ENCODE data around the gene PCBP1. TPM values are rescaled to one million over a fixed set of nuclear protein-coding genes. Genes with fewer than 3 reads are reported as not detected.
"Not testable (repeated sequence)": the region's sequence is repeated elsewhere in the genome, so short reads cannot be mapped to it uniquely, and the experiment has no call there.

The PCBP1 gene
- total RNA-seq, 1 experiment from 2014 or later = 46.7 TPM

- no peak for DNase-seq (ENCODE audit: low read depth)
Measured at GRCh38 chr2:70080610-70081200, 6.6 kb upstream of the PCBP1 start.

- DNase-seq (ENCODE audit: low read depth) = no peak
Measured at GRCh38 chr2:70081221-70081620, 6.1 kb upstream of the PCBP1 start.

DNA sequence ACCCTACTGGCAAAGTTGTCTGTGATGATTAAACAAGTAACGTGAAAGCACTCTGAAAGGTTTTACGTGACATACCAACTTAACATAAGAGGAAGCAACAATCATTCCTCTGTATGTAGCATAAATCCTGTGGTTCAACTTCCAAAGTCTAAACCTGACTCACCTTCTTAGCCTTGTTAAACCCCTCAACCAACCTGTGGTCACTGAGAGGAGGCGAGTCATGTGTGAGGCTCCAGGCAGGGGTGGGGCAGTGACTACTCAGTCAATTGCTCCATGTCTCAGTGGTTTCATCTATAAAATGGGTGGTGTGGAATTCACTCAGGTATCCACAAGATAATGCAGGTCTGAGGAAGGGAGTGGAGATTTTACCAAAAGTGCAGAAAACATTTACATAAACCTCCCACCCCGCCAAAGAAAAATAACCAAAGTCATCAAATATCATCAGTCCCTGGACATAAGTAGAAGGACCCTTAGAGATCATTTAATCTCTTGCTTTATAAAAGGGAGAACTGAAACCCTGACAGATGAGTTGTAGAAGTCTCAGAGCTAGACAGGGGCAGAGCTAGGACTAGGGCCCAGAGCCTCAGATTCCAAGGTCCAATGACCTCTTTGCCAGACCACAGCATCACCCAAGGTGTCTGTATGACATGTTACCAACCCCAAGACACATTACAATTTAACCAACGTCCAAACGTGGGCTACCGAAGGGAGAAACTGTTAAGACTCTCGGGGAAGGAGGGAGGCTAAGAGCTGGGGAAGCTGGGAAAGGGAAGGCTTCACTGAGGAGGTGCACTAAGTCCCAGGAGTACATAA is 3.7 kb upstream of the PCBP1 start:
- peak; percentile 66 for DNase-seq (ENCODE audit: low read depth)

- DNase-seq (ENCODE audit: low read depth) = no peak
Measured at GRCh38 chr2:70084973-70085710, 2.1 kb upstream of the PCBP1 start.

DNA sequence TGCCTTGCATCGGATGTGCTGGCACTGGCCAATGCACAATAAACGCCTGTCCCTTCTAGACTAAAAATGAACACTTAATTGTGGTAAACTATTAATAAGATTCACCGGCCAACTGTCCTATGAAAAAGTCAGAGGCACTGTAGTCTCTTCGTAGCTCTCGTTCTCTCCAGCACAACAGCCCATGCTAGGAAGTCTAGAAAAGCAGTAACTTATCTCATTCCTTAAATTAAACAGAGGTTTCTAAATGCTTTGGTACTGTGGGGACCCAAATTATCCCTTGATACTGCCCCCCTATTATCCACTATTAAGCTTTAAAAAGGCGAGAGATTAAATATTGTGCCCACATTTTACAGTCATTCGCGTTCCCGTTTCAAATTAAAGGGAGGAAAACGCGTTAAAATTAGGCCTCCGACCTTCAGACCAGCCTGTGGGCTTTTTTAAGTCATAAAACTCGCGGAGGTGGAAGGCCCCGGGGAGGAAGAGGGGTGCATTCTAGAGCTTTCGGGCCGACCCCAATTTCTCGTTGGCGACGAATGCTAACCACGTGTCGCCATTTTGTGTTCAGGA is 1.5 kb upstream of the PCBP1 start:
- DNase-seq (ENCODE audit: low read depth) = peak; percentile 28

GRCh38 chr2:70086278-70086837 is 919 bp upstream of the PCBP1 start:
- peak; percentile 84 for DNase-seq (ENCODE audit: low read depth)

DNA sequence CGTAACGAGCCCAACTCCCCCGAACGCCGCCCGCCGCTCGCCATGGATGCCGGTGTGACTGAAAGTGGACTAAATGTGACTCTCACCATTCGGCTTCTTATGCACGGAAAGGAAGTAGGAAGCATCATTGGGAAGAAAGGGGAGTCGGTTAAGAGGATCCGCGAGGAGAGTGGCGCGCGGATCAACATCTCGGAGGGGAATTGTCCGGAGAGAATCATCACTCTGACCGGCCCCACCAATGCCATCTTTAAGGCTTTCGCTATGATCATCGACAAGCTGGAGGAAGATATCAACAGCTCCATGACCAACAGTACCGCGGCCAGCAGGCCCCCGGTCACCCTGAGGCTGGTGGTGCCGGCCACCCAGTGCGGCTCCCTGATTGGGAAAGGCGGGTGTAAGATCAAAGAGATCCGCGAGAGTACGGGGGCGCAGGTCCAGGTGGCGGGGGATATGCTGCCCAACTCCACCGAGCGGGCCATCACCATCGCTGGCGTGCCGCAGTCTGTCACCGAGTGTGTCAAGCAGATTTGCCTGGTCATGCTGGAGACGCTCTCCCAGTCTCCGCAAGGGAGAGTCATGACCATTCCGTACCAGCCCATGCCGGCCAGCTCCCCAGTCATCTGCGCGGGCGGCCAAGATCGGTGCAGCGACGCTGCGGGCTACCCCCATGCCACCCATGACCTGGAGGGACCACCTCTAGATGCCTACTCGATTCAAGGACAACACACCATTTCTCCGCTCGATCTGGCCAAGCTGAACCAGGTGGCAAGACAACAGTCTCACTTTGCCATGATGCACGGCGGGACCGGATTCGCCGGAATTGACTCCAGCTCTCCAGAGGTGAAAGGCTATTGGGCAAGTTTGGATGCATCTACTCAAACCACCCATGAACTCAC is 673 bp downstream of the PCBP1 start:
- DNase-seq (ENCODE audit: low read depth) = peak; percentile 60

GRCh38 chr2:70088598-70089219 is 1.4 kb downstream of the PCBP1 start:
- no peak for DNase-seq (ENCODE audit: low read depth)

- DNase-seq (ENCODE audit: low read depth) = peak; percentile 25
Measured at GRCh38 chr2:70089220-70089982, 2.1 kb downstream of the PCBP1 start.

DNA sequence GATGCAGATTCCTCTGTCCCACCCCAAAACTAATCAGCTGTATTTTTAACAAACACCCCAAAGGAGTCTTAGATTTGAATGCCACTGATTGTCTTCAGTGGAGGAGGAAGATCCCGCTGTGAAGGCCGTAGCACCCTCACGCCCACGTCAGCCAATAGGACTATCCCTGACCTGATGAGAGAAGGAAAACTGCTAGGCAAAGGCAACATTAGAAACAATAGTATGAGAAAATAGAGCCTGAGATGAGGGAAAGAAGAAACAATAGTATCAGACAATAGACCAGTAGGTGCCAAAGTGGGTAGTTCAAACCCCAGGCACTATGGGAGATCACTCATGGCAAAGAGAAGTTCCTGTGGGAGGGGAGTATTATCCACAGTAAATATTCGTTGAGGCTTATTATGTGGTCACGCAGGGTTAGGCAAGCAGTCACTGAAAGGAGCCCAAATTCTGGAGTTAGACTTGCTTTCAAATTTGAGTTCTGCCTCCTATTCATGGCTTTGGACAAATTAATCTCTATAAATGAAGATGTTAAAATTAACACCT is 2.8 kb downstream of the PCBP1 start:
- no peak for DNase-seq (ENCODE audit: low read depth)

GRCh38 chr2:70090706-70091334 is 3.5 kb downstream of the PCBP1 start:
- no peak for DNase-seq (ENCODE audit: low read depth)

GRCh38 chr2:70091364-70091763 is 4.1 kb downstream of the PCBP1 start:
- no peak for DNase-seq (ENCODE audit: low read depth)

- DNase-seq (ENCODE audit: low read depth) = no peak
Measured at GRCh38 chr2:70091816-70092215, 4.5 kb downstream of the PCBP1 start.

DNA sequence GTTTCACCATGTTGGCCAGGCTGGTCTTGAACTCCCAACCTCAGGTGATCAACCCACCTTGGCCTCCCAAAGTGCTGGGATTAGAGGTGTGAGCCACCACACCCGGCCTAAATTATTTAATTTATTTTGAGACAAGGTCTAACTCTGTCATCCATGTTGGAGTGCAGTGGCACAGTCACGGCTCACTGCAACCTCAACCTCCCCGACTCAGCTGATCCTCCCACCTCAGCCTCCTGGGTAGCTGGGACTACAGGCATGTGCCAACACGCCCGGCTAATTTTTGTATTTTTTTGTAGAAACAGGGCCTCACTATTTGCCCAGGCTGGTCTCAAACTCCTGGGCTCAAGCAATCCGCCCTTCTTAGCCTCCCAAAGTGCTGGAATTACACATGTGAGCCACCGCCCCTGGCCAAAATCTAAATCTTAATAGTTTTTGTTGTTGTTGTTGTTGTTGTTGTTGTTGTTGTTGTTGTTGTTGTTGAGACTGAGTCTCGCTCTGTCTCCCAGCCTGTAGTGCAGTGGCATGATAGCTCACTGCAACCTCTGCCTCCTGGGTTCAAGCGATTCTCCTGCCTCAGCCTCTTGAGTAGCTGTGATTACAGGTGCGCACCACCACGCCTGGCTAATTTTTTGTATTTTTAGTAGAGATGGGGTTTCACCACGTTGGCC is 5.4 kb downstream of the PCBP1 start:
- not testable (repeated sequence) for DNase-seq (ENCODE audit: low read depth)

- DNase-seq (ENCODE audit: low read depth) = no peak
Measured at GRCh38 chr2:70094171-70094977, 7.1 kb downstream of the PCBP1 start.

DNA sequence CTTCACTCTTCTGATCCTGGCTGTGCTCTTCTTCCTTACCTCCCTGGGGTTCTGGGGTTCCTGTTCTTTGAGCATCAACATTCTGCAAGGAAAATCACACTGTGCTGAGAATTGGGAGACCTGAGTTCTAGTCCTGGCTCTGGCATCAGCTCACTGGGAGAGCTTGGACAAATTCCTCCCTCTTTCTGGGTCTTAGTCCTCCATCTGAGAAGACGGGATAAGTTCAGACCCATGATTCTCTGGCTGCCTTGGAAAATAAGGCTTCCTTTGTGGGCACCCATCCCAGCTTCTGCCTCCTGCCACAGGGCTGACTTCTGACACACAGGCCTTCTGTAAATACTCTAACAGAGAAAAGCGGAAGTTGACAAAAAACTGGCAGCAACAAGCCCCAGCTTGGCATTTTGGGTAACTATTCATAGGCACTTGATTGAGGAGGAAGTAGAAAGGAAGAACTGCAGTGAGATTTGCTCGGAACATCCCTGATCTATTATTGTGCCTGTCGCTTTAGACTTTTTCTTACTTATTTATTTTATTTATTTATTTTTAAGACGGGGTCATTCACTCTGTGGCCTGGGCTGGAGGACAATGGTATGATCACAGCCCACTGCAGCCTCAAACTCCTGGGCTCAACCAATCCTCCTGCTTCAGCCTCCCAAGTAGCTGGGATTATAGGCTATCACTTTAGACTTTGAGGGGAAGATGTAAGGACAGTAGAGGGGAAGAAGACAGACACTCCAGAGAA is 7.9 kb downstream of the PCBP1 start:
- peak; percentile 70 for DNase-seq (ENCODE audit: low read depth)

Data from RPMI7951 (cell line).